Mesothelial cell of epicardium (in vitro differentiated cells): ENCODE data around the gene MPP4. TPM values are rescaled to one million over a fixed set of nuclear protein-coding genes. Genes with fewer than 3 reads are reported as not detected.

ENCODE experiments used
- DNase-seq, 2 experiments: peaks; one replicate each; pipeline ENCODE4 v3.0.0; 2021; ENCODE audit warnings: low spot score in 2 of 2; ENCODE audit not compliant: unreplicated experiment in 2 of 2
- H3K27ac Mint-ChIP-seq: 2 replicates; pipeline ENCODE4 v1.8.0; 2021; ENCODE audit warnings: mixed read lengths
- H3K27me3 Mint-ChIP-seq: 2 replicates; pipeline ENCODE4 v1.8.0; 2021; ENCODE audit warnings: low read depth, mixed read lengths
- H3K36me3 Mint-ChIP-seq: 2 replicates; pipeline ENCODE4 v1.8.0; 2021; ENCODE audit warnings: mixed read lengths
- H3K4me1 Mint-ChIP-seq: 2 replicates; pipeline ENCODE4 v1.8.0; 2021; ENCODE audit warnings: mixed read lengths
- H3K4me3 Mint-ChIP-seq: 2 replicates; pipeline ENCODE4 v1.8.0; 2021; ENCODE audit warnings: mild to moderate bottlenecking, moderate library complexity, mixed read lengths
- H3K9me3 Mint-ChIP-seq: 2 replicates; pipeline ENCODE4 v1.8.0; 2021; ENCODE audit warnings: mixed read lengths
- CTCF ChIP-seq: fragments of 200-600 bp; sonication (generic); IDR thresholded peaks from one replicate; pipeline ENCODE4 v1.5.0; 2021; ENCODE audit warnings: antibody characterized with exemption; ENCODE audit not compliant: unreplicated experiment
- total RNA-seq: library from RNA; stranded (reverse); gene quantifications from 3 replicates; pipeline ENCODE4 v1.2.1, GENCODE V29; 2021

The MPP4 gene
- total RNA-seq, 1 donor from 2014 or later, result 0.27 TPM

- no peaks in the 10 kb centered on the region for H3K4me1 Mint-ChIP-seq
- no peaks in the 10 kb centered on the region for H3K27me3 Mint-ChIP-seq
- no peaks in the 10 kb centered on the region for H3K9me3 Mint-ChIP-seq
- no peaks in the 10 kb centered on the region for H3K36me3 Mint-ChIP-seq
- no peak overlapping the region for H3K4me3 Mint-ChIP-seq
- H3K27ac Mint-ChIP-seq, result no peak overlapping the region
- no peak for TF ChIP-seq CTCF
- no peak for DNase-seq
Measured at GRCh38 chr2:201660293-201660895, 38.0 kb downstream of the MPP4 start.

- H3K36me3 Mint-ChIP-seq, result no peaks in the 10 kb centered on the region
- DNase-seq, result no peak
Measured at GRCh38 chr2:201656740-201657139, 41.7 kb downstream of the MPP4 start.

GRCh38 chr2:201656102-201656501 is 42.3 kb downstream of the MPP4 start:
- no peak for DNase-seq
- Mint-ChIP-seq H3K27ac (no peak overlapping the region), H3K4me1 (peaks cover 7% of the 10 kb centered on the region), H3K36me3 (no peaks in the 10 kb centered on the region), H3K9me3 (no peaks in the 10 kb centered on the region), H3K4me3 (no peak overlapping the region), H3K27me3 (peaks cover 2% of the 10 kb centered on the region)
- TF ChIP-seq CTCF, result no peak

More at GRCh38 chr2:201656740-201657139, 41.7 kb downstream of the MPP4 start:
- peaks cover 7% of the 10 kb centered on the region for H3K4me1 Mint-ChIP-seq
- H3K27ac Mint-ChIP-seq, result no peak overlapping the region
- H3K9me3 Mint-ChIP-seq, result no peaks in the 10 kb centered on the region
- peaks cover 2% of the 10 kb centered on the region for H3K27me3 Mint-ChIP-seq
- no peak overlapping the region for H3K4me3 Mint-ChIP-seq
- no peak for TF ChIP-seq CTCF

- no peak for DNase-seq
- no peaks in the 10 kb centered on the region for H3K9me3 Mint-ChIP-seq
- no peak overlapping the region for H3K4me3 Mint-ChIP-seq
- no peaks in the 10 kb centered on the region for H3K36me3 Mint-ChIP-seq
- H3K4me1 Mint-ChIP-seq, result peaks cover 7% of the 10 kb centered on the region
- peaks cover 2% of the 10 kb centered on the region for H3K27me3 Mint-ChIP-seq
- H3K27ac Mint-ChIP-seq, result no peak overlapping the region
- TF ChIP-seq CTCF, result no peak
Measured at GRCh38 chr2:201654616-201655384, 43.6 kb downstream of the MPP4 start.

- no peak overlapping the region for H3K27ac Mint-ChIP-seq
- H3K4me3 Mint-ChIP-seq, result no peak overlapping the region
- H3K36me3 Mint-ChIP-seq, result no peaks in the 10 kb centered on the region
- H3K27me3 Mint-ChIP-seq, result peaks cover 2% of the 10 kb centered on the region
- no peak for TF ChIP-seq CTCF
- no peak for DNase-seq
- H3K9me3 Mint-ChIP-seq, result no peaks in the 10 kb centered on the region
- peaks cover 7% of the 10 kb centered on the region for H3K4me1 Mint-ChIP-seq
Measured at GRCh38 chr2:201653221-201653620, 45.2 kb downstream of the MPP4 start.
